ENCODE results near the gene CENPU. TPM values are rescaled to one million over a fixed set of nuclear protein-coding genes. Genes with fewer than 3 reads are reported as not detected.

CENPU gene
- total RNA-seq, 1 experiment from 2014 or later: 52.7 TPM

DNA sequence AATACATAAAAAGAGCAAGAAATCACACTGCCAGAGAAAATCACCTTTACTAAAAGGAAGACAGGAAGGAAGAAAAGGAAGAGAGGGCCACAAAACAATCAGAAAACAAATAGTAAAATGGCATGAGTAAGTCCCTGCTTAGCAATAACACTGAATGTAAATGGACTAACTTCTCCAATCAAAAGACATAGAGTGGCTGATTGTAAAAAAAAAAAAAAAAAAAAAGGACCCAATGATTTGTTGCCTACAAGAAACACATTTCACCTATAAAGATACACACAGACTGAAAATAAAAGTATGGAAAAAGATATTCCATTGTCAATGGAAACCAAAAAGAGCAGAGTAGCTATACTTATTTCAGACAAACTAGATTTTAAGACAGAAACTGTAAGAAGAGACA is 12.6 kb downstream of the CENPU start:
- in situ Hi-C loops (cut with HindIII; ENCODE audit: low sequenced_read_pairs): no loop called here
- no peak for DNase-seq (ENCODE audit: low spot score)

DNA sequence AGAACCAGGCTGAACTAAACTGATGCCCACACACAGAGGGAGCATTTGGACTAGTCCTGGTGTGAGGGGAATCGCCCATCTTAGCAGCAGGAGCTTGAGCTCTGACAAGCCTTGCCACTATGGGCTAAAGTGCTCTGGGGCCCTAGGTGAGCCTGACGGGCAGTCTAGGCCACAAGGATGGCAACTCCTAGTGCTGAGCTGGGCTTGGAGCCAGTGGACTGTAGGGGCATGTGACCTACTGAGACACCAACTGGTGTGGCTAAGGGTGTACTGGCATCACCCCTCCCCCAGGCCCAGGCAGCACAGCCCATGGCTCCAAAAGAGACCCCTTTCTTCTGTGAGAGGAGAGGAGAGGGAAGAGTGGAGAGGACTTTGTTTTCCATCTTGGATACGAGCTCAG is 14.5 kb downstream of the CENPU start:
- in situ Hi-C loops (cut with HindIII; ENCODE audit: low sequenced_read_pairs): no loop called here
- no peak for DNase-seq (ENCODE audit: low spot score)

DNA sequence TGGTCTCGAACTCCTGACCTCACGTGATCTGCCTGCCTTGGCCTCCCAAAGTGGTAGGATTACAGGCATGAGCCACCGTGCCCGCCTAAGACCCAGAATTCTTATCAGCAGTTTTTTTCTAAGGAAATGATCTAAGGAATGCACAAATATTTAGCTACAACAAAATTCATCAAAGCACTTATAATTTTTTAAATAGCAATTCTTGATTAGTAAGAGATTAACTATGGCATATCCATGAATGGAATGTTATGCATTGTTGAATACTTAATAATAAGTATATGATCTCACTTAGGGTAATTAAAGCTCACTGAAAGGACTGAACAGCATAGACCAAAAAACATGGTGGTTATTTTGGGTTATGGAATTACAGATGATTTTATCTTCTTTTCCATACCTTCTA is 18.4 kb downstream of the CENPU start:
- in situ Hi-C loops (cut with HindIII; ENCODE audit: low sequenced_read_pairs): no loop called here
- DNase-seq (ENCODE audit: low spot score): no peak

DNA sequence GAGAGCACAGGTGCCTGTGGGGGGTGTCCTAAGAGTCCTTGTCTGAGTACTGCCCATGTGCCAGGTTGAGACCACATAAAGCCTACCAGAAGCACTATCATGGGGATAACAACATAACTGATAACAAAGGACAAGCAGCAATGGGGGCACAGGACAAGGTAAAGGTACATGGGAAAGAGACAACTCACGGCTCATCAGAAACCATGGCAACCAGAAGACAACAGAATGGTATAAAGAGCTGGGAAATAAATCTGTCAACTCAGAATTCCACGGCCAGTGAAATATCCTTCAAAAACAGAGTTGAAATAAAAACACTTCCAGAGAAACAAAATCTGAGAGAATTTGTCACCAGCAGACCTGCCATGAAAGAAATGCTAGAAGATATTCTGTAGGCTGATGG is 20.0 kb downstream of the CENPU start:
- in situ Hi-C loops (cut with HindIII; ENCODE audit: low sequenced_read_pairs): no loop called here
- DNase-seq (ENCODE audit: low spot score): no peak

DNA sequence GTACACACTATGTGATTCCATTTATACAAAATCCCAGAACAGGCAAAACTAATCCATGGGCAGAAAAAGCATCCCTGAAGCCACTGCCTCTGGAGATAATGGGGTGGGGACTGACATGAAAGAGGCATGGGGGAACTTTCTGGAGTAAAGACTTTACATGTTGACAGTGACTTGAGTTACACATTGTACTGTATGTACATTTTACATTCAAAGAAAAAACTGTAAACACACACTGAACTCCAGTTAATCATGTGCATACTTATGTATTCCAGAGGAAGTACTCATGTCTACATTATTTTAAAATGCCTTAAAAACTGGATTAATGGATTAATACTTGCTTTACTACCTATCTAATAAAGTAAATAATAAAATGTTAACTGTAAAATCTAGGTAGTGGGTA is 21.6 kb downstream of the CENPU start:
- no peak for DNase-seq (ENCODE audit: low spot score)
- in situ Hi-C loops (cut with HindIII; ENCODE audit: low sequenced_read_pairs): no loop called here

DNA sequence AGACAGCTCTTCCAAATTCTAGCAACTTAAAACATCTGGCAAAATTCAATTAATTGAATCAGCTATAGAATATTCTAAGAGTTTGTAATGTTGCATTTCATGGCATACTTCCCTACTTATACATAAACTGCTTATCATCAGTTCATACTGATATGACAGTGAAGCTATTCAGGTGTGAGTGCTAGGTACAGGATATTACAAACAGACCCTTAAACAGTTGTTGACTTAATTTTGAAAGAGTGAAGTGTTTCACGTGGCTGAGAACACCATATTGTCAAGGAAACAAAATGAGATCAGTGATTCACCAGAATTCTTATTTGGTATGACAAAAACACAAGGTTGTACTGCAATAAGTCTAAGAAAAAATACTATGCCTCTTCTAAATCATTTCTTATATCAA is 27.4 kb downstream of the CENPU start:
- DNase-seq (ENCODE audit: low spot score): no peak
- in situ Hi-C loops (cut with HindIII; ENCODE audit: low sequenced_read_pairs): no loop called here

DNA sequence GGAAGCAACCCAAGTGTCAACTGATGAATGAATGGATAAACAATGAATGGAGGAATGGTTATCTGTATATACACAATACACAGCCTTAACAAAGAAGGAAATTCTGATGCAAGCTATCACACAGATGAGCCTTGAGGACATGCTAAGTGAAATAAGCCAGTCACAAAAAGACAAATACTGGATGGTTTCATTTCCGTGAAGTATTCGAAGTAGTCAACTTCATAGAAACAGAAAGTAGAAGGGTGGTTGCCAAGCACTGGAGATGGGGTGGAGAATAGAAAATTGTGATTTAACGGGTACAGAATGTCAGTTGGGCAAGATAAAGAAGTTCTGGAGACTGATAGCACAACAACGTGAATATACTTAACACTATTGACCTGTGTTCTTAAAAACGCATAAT is 28.2 kb downstream of the CENPU start:
- in situ Hi-C loops (cut with HindIII; ENCODE audit: low sequenced_read_pairs): no loop called here
- no peak for DNase-seq (ENCODE audit: low spot score)

DNA sequence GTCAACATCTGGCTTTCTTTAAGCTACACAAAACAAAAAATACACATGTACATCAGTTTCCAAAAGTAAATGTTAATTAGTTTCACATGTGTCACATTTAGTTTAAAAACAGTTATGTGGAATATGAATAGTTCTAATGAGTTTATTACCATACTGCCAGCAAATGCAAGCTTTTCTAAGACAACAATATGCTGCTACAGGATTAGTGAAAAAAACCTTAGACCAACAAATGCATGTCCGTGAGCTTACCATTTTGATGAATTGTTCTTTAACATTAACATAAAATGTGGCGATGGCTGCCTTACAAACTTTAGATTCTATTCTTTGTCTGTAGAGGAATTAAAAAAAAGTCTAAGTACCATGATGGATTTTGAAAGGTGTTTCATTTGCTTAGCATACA is 31.8 kb downstream of the CENPU start:
- in situ Hi-C loops (cut with HindIII; ENCODE audit: low sequenced_read_pairs): no loop called here
- no peak for DNase-seq (ENCODE audit: low spot score)

DNA sequence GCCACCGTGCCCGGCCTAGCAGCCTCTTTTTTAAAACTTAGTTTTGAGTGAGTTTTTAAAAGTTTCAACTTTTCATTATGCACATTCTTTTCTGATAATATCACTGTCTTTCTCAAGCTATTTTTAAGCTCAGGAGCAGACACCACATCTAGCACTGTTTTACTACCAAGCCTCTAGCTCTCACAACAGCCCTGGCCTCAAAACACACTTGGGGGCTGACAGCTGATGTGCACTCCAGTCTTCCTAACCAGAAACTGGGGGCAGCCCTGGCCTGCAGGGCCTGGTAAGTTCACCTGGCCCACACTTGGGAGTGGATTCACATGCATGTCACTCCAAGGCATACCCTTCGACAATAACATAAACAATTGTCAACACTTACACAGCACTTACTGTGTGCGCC is 34.0 kb downstream of the CENPU start:
- in situ Hi-C loops (cut with HindIII; ENCODE audit: low sequenced_read_pairs): no loop called here
- DNase-seq (ENCODE audit: low spot score): no peak

DNA sequence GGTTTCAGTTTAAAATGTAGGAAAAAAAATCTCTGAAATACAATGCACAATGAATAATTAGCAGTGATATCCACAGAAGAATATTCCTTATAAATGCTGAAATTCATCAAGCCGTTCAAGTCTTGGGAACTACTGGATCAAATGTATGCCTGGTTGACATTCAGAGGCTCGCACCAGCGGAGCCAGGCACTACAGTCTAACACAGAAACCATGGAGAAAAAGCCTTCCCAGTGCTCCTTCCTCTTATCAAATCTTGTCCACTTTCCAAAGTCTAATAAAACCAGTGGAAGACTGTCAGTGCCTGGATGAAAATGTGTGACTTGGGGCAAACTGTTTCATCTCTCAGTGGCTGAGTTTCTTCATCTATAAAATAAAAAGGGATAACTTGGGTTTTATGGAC is 35.9 kb downstream of the CENPU start:
- in situ Hi-C loops (cut with HindIII; ENCODE audit: low sequenced_read_pairs): no loop called here
- no peak for DNase-seq (ENCODE audit: low spot score)

DNA sequence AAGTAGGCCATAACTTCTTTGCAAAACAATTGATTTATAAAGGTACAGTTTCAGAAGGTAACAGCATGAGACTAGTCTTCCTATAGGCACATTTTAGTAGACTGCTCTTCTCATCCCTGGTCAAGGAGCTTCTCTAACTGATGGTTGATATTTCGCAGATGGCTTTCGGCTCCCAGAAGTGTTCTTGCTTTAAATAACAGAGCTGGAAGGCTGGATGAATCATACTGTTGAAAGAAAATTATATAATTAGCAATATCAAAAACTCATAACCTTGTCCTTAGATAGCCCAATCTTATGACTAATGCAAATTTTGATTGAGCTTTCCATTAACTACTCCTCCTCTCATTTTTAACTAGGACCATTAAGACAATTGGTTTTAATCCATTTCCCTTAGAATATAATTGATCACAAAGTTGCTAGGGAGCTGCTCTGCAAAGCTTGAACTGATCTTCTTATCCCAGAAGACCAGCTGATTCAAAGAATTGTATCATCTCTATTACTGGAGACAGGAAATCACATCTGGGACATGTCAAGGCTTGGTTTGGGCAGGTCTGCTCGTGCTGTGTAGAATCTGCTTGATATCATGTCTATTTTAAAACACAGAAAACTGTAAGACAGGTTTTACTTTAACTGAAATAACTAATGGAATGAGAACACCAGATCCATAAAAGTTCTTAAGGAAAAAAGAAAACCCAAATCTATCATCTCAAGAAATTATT is 38.6 kb downstream of the CENPU start:
- DNase-seq (ENCODE audit: low spot score): no peak
- in situ Hi-C loops (cut with HindIII; ENCODE audit: low sequenced_read_pairs): no loop called here

DNA sequence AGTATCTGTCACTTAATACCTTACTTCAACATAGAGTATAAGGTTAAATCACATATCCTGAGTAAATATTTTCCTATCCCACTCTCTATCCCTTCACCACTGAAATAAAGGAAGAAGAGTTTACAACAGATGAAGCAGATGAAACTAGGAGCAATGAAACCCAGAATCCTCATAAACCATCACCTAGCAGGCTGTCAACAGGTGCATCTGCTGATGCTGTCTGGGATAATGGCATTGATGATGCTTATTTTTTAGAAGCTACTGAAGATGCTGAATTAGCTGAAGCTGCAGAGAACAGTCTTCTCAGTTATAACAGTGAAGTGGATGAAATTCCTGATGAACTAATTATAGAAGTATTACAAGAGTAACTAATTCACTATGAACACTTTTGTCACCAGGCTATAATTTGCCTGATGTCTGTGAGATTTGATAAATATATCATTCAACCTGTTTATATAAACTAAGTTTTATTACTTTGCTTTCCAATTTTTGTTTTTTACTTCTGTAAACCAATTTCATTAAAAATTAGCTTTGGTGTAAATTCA is 39.4 kb downstream of the CENPU start:
- in situ Hi-C loops (cut with HindIII; ENCODE audit: low sequenced_read_pairs): no loop called here
- DNase-seq (ENCODE audit: low spot score): no peak

DNA sequence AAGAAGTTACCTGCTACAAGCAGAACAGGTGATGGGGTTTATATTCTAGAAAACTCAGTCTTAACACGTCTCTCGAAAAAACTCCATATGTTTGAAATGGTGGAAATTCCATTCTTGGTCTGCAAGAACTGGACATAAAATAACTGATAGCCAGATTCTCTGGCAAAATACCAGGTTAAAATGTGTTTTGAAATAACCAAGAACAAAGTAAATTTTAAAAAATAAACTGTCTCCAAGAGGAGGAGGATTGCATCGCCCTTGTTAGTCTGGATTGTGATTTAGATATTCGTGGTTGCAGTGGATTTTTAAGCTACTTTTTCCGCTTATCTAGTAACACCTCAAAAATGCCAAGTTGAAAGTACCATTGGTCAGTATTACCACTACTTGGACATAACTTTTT is 40.8 kb downstream of the CENPU start:
- no peak for DNase-seq (ENCODE audit: low spot score)
- in situ Hi-C loops (cut with HindIII; ENCODE audit: low sequenced_read_pairs): no loop called here

DNA sequence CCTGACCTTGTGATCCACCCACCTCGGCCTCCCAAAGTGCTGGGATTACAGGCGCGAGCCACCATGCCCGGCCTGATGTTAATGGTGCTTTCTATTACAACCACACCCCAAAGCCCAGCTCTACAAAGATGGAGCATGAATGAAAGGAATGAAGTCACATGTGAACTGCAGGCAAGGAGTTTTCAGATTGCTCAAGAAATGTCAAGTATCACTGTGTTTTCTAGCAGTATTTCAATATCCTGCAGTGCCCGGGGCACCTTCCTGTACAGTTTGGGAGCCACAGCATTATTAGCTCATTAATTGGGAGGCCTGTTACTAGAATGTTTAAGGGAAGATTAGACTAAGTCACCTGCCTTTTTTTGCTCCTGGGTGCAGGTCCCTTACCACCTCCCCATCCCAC is 44.2 kb downstream of the CENPU start:
- no peak for DNase-seq (ENCODE audit: low spot score)
- in situ Hi-C loops (cut with HindIII; ENCODE audit: low sequenced_read_pairs): no loop called here

DNA sequence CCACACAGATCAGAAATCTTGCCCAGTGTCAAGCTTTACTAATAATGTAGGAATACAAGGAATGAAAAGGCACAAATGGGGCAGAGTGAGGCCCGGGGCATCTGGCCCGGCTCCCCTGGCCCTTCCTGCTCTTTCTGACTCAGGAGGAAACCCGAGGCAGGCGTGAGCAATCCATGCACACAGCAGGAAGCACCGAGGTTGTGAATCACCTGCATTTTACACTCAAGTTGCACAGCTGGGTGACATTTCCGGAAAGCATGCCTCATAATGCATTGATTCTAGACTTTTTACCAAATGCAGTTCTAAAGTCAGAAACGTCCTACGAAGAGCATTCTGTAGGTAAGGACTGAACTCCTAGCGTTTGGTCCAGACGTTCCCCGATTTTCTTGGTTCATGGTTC is 45.4 kb downstream of the CENPU start:
- in situ Hi-C loops (cut with HindIII; ENCODE audit: low sequenced_read_pairs): no loop called here
- no peak for DNase-seq (ENCODE audit: low spot score)

DNA sequence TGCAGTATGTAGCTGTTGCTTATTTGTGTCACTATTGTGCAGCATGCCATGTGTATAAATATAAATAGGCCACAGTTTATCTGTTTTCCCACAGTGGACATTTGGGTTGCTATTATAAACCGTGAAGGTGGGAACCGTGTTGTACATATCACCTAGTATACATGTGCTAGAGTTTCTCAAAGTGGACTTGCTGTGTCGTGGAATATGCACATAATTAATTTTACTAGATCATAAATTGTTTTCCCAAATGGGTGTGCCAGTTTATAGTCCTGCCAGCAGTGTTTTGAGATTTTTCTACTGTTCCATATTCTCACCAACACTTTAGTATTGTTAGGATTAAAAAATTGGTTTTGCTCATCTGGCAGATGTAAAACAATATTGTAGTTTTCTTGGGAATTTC is 45.9 kb downstream of the CENPU start:
- in situ Hi-C loops (cut with HindIII; ENCODE audit: low sequenced_read_pairs): no loop called here

DNA sequence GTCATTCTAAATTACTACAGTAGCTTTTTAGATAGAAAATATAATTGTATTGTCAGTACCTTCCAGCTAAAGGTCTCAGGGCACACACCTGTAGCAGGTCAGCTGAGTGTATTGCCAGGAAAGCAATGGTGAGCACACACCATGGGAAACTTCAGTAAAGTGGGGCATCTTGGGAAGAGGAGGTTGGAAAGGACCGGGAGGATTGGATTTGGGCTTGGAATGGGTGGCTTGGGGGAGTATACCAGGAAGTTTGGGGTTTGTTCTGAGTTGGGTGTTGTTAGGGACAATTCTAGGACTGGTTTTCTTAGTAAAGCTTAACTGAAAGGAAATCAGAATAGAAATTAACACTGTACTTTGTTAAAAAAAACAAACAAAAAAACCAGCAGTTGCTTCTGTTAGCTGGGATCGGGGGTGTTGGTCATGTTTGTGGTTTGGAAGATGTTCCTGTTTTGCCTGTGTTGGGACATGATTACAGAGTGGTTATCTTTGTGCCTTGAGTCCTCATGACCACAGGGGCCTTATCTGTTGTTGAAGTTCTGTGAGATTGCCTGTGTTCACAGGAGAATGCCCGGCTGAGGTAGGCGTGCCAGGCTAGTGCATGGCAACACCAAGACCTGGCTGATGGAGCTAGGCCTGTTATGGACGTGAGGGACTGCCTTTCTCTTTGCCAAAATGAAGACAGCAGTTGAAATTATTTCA is 49.3 kb downstream of the CENPU start:
- DNase-seq (ENCODE audit: low spot score): no peak
- in situ Hi-C loops (cut with HindIII; ENCODE audit: low sequenced_read_pairs): no loop called here

More for the DNA sequence above, 45.9 kb downstream of the CENPU start:
- no peak for DNase-seq (ENCODE audit: low spot score)

DNA sequence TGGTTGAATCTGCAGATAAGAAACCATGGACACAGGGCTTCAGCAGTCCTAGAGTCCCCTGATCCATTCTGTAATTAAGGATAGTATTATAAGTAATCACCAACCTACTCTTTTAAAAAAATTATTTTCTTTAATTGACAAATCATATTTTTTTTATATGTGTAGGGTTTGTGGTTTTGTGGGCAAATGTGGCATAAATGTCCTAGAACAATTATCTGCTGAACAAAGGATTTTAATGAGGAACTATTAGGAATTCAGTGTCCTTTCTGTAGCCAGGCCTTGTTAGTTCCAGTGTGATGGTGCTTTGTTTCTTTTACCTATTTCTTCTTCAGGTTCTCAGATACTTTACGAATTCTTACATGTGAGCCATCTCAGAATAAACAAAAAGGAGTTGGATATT is 52.0 kb downstream of the CENPU start:
- no peak for DNase-seq (ENCODE audit: low spot score)
- in situ Hi-C loops (cut with HindIII; ENCODE audit: low sequenced_read_pairs): no loop called here

DNA sequence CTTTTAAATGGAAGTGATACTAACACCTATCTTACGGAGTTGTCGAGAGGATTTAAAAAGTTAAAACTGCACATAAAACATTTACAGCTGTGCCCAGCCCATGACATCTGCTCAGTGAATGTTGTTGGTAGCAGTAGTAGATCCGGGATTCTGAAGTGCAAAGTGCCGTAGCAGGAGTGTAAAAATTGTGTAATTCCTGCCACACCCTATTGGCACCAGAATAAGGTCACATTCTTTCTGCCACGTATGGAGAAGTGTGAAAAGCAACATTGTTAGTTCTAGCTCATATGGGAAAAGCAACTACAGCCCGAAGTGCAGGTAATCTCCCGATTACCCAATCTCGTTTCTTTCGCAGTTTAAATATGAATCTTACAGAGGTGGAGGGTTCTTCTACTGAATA is 53.2 kb downstream of the CENPU start:
- DNase-seq (ENCODE audit: low spot score): no peak
- in situ Hi-C loops (cut with HindIII; ENCODE audit: low sequenced_read_pairs): no loop called here

DNA sequence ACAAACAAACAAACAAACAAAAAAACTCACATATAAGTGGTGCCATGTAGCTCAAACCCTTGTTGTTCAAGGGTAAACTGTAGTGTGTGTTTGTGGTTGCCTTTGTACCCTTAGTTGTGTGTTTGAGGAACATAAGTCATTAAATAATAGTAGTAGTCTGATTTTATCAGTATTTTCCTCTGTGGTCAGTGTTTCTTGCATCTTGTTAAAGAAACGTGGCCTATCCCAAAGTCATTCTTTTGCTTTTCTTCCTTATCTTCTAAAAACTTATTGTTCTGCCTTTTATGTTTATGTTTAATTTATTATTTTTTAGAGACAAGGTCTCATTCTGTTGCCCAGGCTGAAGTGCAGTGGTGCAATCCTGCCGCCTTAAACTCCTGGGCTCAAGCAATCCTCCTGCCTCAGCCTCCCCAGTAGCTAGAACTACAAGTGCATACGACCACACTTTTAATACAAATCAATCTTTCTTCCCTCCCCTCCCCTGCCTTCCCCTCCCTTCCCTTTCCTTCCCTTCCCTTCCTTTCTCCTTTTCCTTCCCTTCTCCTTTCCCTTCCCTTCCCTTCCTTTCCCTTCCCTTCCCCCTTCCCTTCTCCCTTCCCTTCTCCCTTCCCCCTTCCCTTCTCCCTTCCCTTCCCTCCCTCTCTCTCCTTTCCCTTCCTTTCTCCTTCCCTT is 57.9 kb downstream of the CENPU start:
- in situ Hi-C loops (cut with HindIII; ENCODE audit: low sequenced_read_pairs): no loop called here
- DNase-seq (ENCODE audit: low spot score): no peak
